Sigmoid colon (tissue), 4 donors: ENCODE results near the gene PRSS8.

ENCODE experiments used
- CTCF ChIP-seq, 4 experiments: fragments of 450-650 bp in 3 of 4; fragments of 200-600 bp in 1 of 4; IDR thresholded peaks; one replicate each; pipeline ENCODE4 v1.5.1; 2016 to 2019; ENCODE audit warnings: antibody characterized with exemption in 4 of 4, mild to moderate bottlenecking in 3 of 4, moderate library complexity in 2 of 4
- EP300 ChIP-seq, 4 donors: sonication (generic); formaldehyde crosslinking; IDR thresholded peaks; one replicate each; pipeline ENCODE4 v1.6.1; 2017; ENCODE audit warnings: antibody characterized with exemption in 4 of 4
- POLR2A ChIP-seq, 2 donors: fragments of 450-650 bp; IDR thresholded peaks; one replicate each; pipeline ENCODE4 v1.6.1; 2016; ENCODE audit warnings: antibody characterized with exemption in 2 of 2, mild to moderate bottlenecking in 2 of 2, moderate library complexity in 2 of 2
- POLR2AphosphoS5 ChIP-seq, 4 donors: sonication (generic); formaldehyde crosslinking; IDR thresholded peaks; one replicate each; pipeline ENCODE4 v1.6.1; 2017; ENCODE audit warnings: antibody characterized with exemption in 4 of 4

DNA sequence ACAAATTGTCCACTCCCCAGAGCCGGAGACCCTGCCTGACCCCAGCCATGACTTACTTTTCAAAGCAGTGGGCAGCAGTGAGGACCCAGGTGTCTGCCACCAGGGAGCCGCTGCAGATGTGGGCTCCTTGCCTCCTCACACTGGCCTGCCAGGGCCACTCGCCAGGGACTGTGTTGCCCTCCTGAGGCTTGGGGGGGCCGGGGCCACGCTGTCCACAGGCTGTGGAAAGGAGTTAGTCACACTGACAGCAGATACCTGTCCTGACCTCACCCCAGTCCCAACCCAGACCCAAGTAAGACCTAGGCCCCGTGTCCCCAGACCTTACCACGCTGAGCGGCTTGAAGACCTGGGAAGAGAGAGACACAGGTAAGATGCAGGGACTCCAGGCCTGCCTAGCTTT lies 48.0 kb downstream of the PRSS8 start:
- TF ChIP-seq CTCF (IDR thresholded peaks at IDR 0.05) (no peak), POLR2A (IDR thresholded peaks at IDR 0.05) (no peak), POLR2AphosphoS5 (IDR thresholded peaks at IDR 0.05) (no peak), EP300 (IDR thresholded peaks at IDR 0.05) (no peak)
